ENCODE data around the gene SKIDA1. TPM values are rescaled to one million over a fixed set of nuclear protein-coding genes. Genes with fewer than 3 reads are reported as not detected.

Gene SKIDA1
- 0.76 to 1.1 TPM (median 0.96 TPM) in 5 replicates for total RNA-seq (2022; extraction: Qiagen RNA extraction)

DNA sequence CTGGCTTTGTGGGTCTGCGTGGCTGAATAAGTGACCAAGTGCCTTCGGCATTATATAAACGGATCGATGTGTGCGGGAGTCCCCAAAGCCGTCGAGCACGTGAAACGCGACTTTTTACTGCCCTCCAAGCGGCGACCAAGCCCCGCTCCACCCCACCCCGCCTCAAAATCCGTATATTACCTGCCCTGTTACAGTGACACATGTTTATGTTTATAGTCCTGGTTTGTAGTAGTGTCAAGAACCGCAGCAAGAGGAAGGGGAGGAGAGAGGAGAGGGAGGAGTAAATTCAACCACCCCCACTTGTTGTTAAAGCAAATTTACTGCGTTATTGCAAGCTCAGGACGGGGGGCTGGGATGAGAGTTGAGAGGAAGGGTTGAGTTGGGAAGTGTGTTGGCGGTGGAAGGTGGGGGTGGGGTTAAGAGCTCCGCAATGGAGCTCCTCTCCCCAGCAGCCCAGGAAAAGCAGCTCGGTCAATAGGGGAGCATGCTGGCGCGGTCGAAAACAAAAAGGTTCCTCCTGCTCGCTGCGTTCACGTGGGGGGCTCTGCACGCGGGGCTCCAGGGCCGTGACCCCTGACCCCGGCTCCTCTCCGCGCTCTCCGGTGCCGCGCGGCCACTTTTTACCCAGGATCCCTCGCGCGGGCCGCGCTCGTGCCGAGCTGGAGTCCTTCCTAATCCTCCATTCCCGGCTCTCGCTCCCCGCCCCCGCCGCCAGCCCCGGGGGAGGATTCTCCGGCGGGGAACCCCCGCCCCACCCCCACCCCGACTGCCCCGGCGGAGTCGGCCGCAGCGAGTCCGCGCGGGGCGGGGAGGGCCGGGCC lies at the start of gene SKIDA1:
TSS of gene SKIDA1 (minus strand) at position 316 of the 821 bp plus-strand sequence. CDS start 7,860 bp downstream, outside the sequence.

DNA sequence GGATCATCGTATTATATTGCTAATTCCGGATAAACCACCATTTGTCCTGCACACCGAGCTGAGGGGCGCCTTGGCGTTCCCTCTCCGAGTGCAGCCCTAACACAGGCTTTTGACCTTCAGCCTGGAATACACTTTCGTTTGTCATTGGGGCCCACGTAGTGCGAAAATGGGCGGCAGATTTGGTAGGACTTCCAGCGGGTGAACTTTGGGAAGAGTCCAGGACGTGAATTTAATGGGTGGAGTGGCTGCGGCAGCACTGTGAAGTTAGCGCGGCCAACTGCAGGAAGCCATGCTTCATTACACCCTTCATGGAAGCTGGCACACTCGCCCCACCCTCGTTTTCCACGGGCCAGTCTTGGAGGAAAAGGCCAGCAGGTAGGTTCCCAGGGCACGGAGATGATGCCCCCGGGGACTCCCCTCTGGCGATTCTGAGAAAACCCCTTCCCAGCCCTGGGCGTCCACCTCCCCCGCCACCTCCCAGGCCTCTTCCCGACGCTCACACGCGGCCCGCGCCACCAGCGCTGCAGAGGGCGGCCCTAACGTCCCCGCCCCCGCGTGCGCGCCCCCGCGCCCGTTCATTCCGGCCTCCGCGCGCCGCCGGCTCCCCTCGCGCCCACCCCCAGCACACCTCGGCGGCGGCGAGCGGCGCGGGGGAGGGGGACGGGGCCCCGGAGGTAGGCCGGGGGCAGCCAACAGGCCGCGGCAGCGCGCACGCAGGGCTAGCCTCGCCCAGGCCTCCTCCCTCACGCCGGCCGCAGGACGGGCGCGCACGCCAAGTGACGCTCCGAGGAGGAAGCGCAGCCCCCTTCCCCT lies 8.2 kb upstream of the SKIDA1 start, which contains the start of gene MLLT10:
TSS of gene MLLT10 (plus strand) at position 766 of the 813 bp plus-strand sequence. CDS start 413 bp downstream, outside the sequence.

Other genes with a start within 250 kb of the SKIDA1 start
- 28.0 to 34.9 TPM (median 30.2 TPM) in 5 replicates for gene MLLT10, start 8.6 kb upstream of the SKIDA1 start, total RNA-seq (2022; extraction: Qiagen RNA extraction)

All from A549 treated with AZD2906 at 1 μM for 4 hours (cell line).